ENCODE data around the gene CACNA1D. TPM values are rescaled to one million over a fixed set of nuclear protein-coding genes. Genes with fewer than 3 reads are reported as not detected.

Gene CACNA1D
- total RNA-seq, 1 experiment from 2014 or later = 3.3 TPM

- no peak for DNase-seq (ENCODE audit: low spot score)
- in situ Hi-C loops (cut with HindIII; ENCODE audit: low sequenced_read_pairs) = no loop called here
Measured at GRCh38 chr3:53491276-53491675, 3.1 kb upstream of the CACNA1D start.

GRCh38 chr3:53493595-53493962 lies 832 bp upstream of the CACNA1D start:
- in situ Hi-C loops (cut with HindIII; ENCODE audit: low sequenced_read_pairs) = no loop called here
- peak; percentile 50 for DNase-seq (ENCODE audit: low spot score)

- no peak for DNase-seq (ENCODE audit: low spot score)
- in situ Hi-C loops (cut with HindIII; ENCODE audit: low sequenced_read_pairs) = no loop called here
Measured at GRCh38 chr3:53495146-53495519, 722 bp downstream of the CACNA1D start.

GRCh38 chr3:53495520-53496391 lies 1.3 kb downstream of the CACNA1D start:
- peak; percentile 47 for DNase-seq (ENCODE audit: low spot score)
- in situ Hi-C loops (cut with HindIII; ENCODE audit: low sequenced_read_pairs) = no loop called here

- DNase-seq (ENCODE audit: low spot score) = no peak
- in situ Hi-C loops (cut with HindIII; ENCODE audit: low sequenced_read_pairs) = no loop called here
Measured at GRCh38 chr3:53496392-53496670, 1.9 kb downstream of the CACNA1D start.

GRCh38 chr3:53496984-53497383 lies 2.6 kb downstream of the CACNA1D start:
- peak; percentile 24 for DNase-seq (ENCODE audit: low spot score)
- in situ Hi-C loops (cut with HindIII; ENCODE audit: low sequenced_read_pairs) = no loop called here

- no peak for DNase-seq (ENCODE audit: low spot score)
- in situ Hi-C loops (cut with HindIII; ENCODE audit: low sequenced_read_pairs) = no loop called here
Measured at GRCh38 chr3:53498806-53499641, 4.6 kb downstream of the CACNA1D start.

GRCh38 chr3:53500165-53500777 lies 5.9 kb downstream of the CACNA1D start:
- in situ Hi-C loops (cut with HindIII; ENCODE audit: low sequenced_read_pairs) = no loop called here
- no peak for DNase-seq (ENCODE audit: low spot score)

GRCh38 chr3:53501178-53501577 lies 6.8 kb downstream of the CACNA1D start:
- in situ Hi-C loops (cut with HindIII; ENCODE audit: low sequenced_read_pairs) = no loop called here
- DNase-seq (ENCODE audit: low spot score) = no peak

GRCh38 chr3:53502737-53503136 lies 8.3 kb downstream of the CACNA1D start:
- in situ Hi-C loops (cut with HindIII; ENCODE audit: low sequenced_read_pairs) = no loop called here

GRCh38 chr3:53503195-53503594 lies 8.8 kb downstream of the CACNA1D start:
- no peak for DNase-seq (ENCODE audit: low spot score)
- in situ Hi-C loops (cut with HindIII; ENCODE audit: low sequenced_read_pairs) = no loop called here

More at GRCh38 chr3:53502737-53503136, 8.3 kb downstream of the CACNA1D start:
- DNase-seq (ENCODE audit: low spot score) = peak; percentile 33

- DNase-seq (ENCODE audit: low spot score) = no peak
- in situ Hi-C loops (cut with HindIII; ENCODE audit: low sequenced_read_pairs) = no loop called here
Measured at GRCh38 chr3:53506110-53506762, 11.8 kb downstream of the CACNA1D start.

GRCh38 chr3:53506763-53507145 lies 12.3 kb downstream of the CACNA1D start:
- no peak for DNase-seq (ENCODE audit: low spot score)
- in situ Hi-C loops (cut with HindIII; ENCODE audit: low sequenced_read_pairs) = no loop called here

GRCh38 chr3:53509494-53509893 lies 15.1 kb downstream of the CACNA1D start:
- in situ Hi-C loops (cut with HindIII; ENCODE audit: low sequenced_read_pairs) = no loop called here
- DNase-seq (ENCODE audit: low spot score) = no peak

GRCh38 chr3:53510508-53510907 lies 16.1 kb downstream of the CACNA1D start:
- no peak for DNase-seq (ENCODE audit: low spot score)
- in situ Hi-C loops (cut with HindIII; ENCODE audit: low sequenced_read_pairs) = no loop called here

- no peak for DNase-seq (ENCODE audit: low spot score)
- in situ Hi-C loops (cut with HindIII; ENCODE audit: low sequenced_read_pairs) = no loop called here
Measured at GRCh38 chr3:53511246-53511645, 16.8 kb downstream of the CACNA1D start.

- in situ Hi-C loops (cut with HindIII; ENCODE audit: low sequenced_read_pairs) = no loop called here
- DNase-seq (ENCODE audit: low spot score) = no peak
Measured at GRCh38 chr3:53513556-53514190, 19.3 kb downstream of the CACNA1D start.

- in situ Hi-C loops (cut with HindIII; ENCODE audit: low sequenced_read_pairs) = no loop called here
- DNase-seq (ENCODE audit: low spot score) = no peak
Measured at GRCh38 chr3:53516339-53516738, 21.9 kb downstream of the CACNA1D start.

- in situ Hi-C loops (cut with HindIII; ENCODE audit: low sequenced_read_pairs) = no loop called here
- no peak for DNase-seq (ENCODE audit: low spot score)
Measured at GRCh38 chr3:53518495-53518981, 24.1 kb downstream of the CACNA1D start.
